ENCODE measurements around the gene PRICKLE3. TPM values are rescaled to one million over a fixed set of nuclear protein-coding genes. Genes with fewer than 3 reads are reported as not detected.

PRICKLE3 gene
- total RNA-seq, 4 donors from 2014 or later, result 8.1 to 22.4 (median 9.6) TPM

DNA sequence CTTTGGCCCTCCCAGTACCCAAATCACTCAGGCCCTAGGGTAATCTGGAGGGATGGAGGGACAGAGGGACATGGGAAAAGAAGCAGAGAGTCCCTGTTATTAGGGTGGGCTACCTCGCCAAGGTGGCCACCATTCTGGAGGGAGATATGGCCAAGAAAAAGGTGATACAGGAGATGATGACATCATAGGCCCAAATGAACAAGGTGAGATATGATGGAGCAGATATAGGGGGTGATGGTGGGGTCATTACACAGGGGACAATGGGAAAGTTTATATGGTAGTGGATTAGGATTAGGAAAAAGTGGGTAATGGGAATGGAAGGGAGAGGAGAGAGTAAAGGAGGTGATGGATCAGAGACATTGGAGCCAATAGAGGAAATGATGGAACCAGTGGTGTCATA lies 26.7 kb upstream of the PRICKLE3 start:
- Histone ChIP-seq H3K9me3 (no peaks in the 10 kb centered on the region), H3K27me3 (no peaks in the 10 kb centered on the region), H3K4me1 (no peaks in the 10 kb centered on the region), H3K36me3 (no peaks in the 10 kb centered on the region), H3K27ac (no peak overlapping the region), H3K4me3 (replicated peaks in 1 of 3) (no peak overlapping the region)
- intact Hi-C loops (cut with DNase I), result no loop called here
- WGBS, 2 donors, result 50 to 59% methylated on average over 1 of the region's 1 CpG
- DNase-seq, result no peak
- TF ChIP-seq POLR2A (IDR thresholded peaks at IDR 0.05), result no peak
- TF ChIP-seq, protein P1, sequence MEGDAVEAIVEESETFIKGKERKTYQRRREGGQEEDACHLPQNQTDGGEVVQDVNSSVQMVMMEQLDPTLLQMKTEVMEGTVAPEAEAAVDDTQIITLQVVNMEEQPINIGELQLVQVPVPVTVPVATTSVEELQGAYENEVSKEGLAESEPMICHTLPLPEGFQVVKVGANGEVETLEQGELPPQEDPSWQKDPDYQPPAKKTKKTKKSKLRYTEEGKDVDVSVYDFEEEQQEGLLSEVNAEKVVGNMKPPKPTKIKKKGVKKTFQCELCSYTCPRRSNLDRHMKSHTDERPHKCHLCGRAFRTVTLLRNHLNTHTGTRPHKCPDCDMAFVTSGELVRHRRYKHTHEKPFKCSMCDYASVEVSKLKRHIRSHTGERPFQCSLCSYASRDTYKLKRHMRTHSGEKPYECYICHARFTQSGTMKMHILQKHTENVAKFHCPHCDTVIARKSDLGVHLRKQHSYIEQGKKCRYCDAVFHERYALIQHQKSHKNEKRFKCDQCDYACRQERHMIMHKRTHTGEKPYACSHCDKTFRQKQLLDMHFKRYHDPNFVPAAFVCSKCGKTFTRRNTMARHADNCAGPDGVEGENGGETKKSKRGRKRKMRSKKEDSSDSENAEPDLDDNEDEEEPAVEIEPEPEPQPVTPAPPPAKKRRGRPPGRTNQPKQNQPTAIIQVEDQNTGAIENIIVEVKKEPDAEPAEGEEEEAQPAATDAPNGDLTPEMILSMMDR (IDR thresholded peaks at IDR 0.05), result no peak

DNA sequence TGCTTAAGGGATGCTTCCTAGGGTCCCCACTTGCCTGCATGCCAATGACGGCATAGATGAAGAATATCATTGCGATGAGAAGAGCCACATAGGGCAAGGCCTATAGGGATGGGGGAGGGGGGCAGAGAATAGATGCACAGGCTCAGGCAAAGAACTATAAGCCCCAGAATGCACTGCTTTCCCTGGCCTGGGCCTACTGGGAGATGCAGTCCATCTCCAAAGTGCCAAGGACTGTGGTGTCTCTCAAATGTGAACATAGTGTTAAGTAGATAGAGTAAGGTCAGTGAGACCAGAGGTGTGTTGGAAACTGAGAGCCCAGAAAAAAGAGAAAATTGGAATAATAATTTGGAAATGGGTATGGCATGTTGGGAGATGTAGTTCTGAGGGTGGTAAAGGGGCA lies 26.0 kb upstream of the PRICKLE3 start:
- no peaks in the 10 kb centered on the region for H3K4me1 ChIP-seq
- H3K9me3 ChIP-seq, result no peaks in the 10 kb centered on the region
- H3K27me3 ChIP-seq, result no peaks in the 10 kb centered on the region
- no peak overlapping the region for H3K27ac ChIP-seq
- WGBS, 2 donors, result 45 to 94% methylated on average over 2 of the region's 2 CpGs
- TF ChIP-seq POLR2A (IDR thresholded peaks at IDR 0.05), result no peak
- TF ChIP-seq, protein P1 (IDR thresholded peaks at IDR 0.05), result no peak
- no peaks in the 10 kb centered on the region for H3K36me3 ChIP-seq
- no peak overlapping the region for H3K4me3 ChIP-seq (replicated peaks in 1 of 3)
- DNase-seq, result no peak
- intact Hi-C loops (cut with DNase I), result no loop called here

DNA sequence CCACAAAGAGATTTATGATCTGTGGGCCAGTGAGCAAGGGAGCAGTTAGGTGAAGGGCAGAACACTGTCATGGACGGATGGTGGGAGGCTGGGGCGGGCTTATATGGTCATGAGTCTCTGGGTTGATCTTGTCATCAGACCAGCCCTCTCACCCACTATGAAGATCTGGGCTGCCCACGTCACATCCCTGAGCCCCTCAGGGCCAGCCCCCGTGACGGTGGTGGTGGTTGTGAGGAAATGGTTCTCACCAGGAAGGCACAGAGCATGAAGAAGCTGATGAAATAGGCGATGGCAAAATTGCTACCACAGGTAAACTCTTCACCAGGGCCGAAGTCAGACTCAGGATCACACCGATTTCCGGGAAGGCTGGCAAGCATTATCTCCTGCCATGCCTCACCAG lies 24.9 kb upstream of the PRICKLE3 start:
- Histone ChIP-seq H3K27me3 (no peaks in the 10 kb centered on the region), H3K27ac (no peak overlapping the region), H3K9me3 (no peaks in the 10 kb centered on the region), H3K4me3 (replicated peaks in 1 of 3) (no peak overlapping the region), H3K36me3 (no peaks in the 10 kb centered on the region), H3K4me1 (no peaks in the 10 kb centered on the region)
- 86 to 92% methylated on average over 2 to 8 of the region's 9 CpGs for WGBS, 2 donors
- no peak for DNase-seq
- TF ChIP-seq POLR2A (IDR thresholded peaks at IDR 0.05), result no peak
- TF ChIP-seq, protein P1 (IDR thresholded peaks at IDR 0.05), result no peak
- intact Hi-C loops (cut with DNase I), result no loop called here

DNA sequence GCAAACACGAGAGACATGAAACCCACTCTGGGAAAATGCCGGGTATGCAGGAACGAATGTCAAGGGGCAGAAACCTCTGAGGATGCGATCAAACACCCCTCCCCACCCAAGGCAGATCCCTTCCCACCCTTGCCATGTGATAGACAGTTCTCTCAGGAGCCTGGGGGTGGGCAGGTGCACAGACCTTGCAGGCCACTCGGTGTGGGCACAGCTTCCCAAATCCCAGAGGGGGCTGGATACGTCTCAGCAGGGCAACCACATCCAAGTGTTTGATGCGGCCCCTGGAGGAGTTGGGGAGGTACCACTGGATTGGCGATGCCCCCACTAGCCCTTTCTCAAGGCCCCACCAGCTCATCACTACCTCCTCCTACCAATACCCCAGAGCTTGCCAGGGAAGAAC lies 24.2 kb upstream of the PRICKLE3 start:
- intact Hi-C loops (cut with DNase I), result no loop called here

DNA sequence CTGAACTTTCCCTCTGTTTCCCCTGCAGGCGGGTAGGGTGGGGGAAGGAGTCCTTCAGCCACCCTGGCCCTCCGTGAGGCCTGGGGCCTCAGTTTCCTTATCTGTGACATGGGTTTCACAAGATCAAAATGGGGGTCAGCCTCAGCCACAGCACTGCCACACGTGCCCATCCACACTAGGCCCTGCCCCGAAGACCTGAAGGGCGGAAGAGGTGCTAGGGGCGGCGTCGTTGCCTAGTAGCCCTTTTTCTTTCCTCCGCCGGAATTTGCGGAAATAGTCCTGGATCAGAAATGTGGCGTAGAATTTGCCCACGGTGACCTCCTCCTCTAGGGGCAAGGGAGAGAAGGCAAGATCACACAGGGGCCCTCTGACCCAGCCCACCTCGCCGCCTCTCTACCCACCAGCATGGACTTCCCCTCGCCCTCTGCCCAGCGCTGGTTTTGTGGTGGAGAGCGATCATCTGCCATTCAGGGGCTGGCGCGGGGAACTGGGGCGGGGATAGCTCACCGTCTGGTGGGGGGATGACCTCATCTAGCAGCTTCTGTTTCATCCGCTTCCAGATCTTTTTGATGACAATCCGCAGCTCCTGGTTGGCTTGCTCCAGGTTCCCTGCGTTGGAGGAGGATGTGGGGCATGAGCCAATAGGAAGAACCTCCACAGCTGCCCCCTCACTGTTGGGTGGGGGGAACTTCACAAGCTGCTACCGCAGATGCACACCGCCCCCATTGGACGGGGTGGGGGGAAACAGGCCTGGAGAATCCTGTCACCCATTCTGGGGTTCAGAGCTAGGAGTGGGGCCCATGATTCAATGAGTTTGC lies 23.5 kb upstream of the PRICKLE3 start:
- intact Hi-C loops (cut with DNase I), result no loop called here
- TF ChIP-seq, protein P1 (IDR thresholded peaks at IDR 0.05), result no peak
- TF ChIP-seq POLR2A (IDR thresholded peaks at IDR 0.05), result no peak
- Histone ChIP-seq H3K4me1 (no peaks in the 10 kb centered on the region), H3K27me3 (no peaks in the 10 kb centered on the region), H3K9me3 (no peaks in the 10 kb centered on the region), H3K36me3 (no peaks in the 10 kb centered on the region), H3K4me3 (replicated peaks in 1 of 3) (no peak overlapping the region), H3K27ac (no peak overlapping the region)
- WGBS, 2 donors, result 32 to 33% methylated on average over 20 to 24 of the region's 28 CpGs
- no peak for DNase-seq

More for the DNA sequence above, 24.2 kb upstream of the PRICKLE3 start:
- Histone ChIP-seq H3K4me1 (no peaks in the 10 kb centered on the region), H3K27me3 (no peaks in the 10 kb centered on the region), H3K36me3 (no peaks in the 10 kb centered on the region), H3K4me3 (replicated peaks in 1 of 3) (no peak overlapping the region), H3K27ac (no peak overlapping the region), H3K9me3 (no peaks in the 10 kb centered on the region)
- 43 to 49% methylated on average over 3 to 4 of the region's 8 CpGs for WGBS, 2 donors
- TF ChIP-seq, protein P1 (IDR thresholded peaks at IDR 0.05), result no peak
- TF ChIP-seq POLR2A (IDR thresholded peaks at IDR 0.05), result no peak
- DNase-seq, result no peak

Measured in thyroid gland (tissue), 4 donors.